Tongue (tissue), 2 donors: ENCODE data around the gene HBS1L. TPM values are rescaled to one million over a fixed set of nuclear protein-coding genes. Genes with fewer than 3 reads are reported as not detected.
A peak's percentile ranks its signal among the peaks of the same experiment; 100 is the strongest.

Experiments used
- DNase-seq: peaks from one replicate; pipeline ENCODE4 v3.0.0-alpha.2; 2015
- total RNA-seq: library from RNA; depleted of rRNA; stranded (reverse); fragments of >200 nt; gene quantifications from one replicate; pipeline ENCODE4 v1.2.3, GENCODE V29; 2014

The HBS1L gene
- total RNA-seq, 1 donor from 2014 or later, result 98.5 TPM

GRCh38 chr6:135036731-135037420 lies 17.7 kb downstream of the HBS1L start:
- DNase-seq, result no peak

- no peak for DNase-seq
These were observed 21.4 kb downstream of the HBS1L start for GRCh38 chr6:135033238-135033637.

GRCh38 chr6:135030532-135031178 lies 24.0 kb downstream of the HBS1L start:
- DNase-seq, result no peak

- no peak for DNase-seq
These were observed 24.6 kb downstream of the HBS1L start for GRCh38 chr6:135030056-135030473.

GRCh38 chr6:135025775-135026174 lies 28.8 kb downstream of the HBS1L start:
- DNase-seq, result no peak

GRCh38 chr6:135025175-135025574 lies 29.4 kb downstream of the HBS1L start:
- no peak for DNase-seq

- no peak for DNase-seq
These were observed 32.4 kb downstream of the HBS1L start for GRCh38 chr6:135022050-135022697.

- no peak for DNase-seq
These were observed 33.1 kb downstream of the HBS1L start for GRCh38 chr6:135021310-135022049.

GRCh38 chr6:135018941-135019340 lies 35.7 kb downstream of the HBS1L start:
- DNase-seq, result no peak

GRCh38 chr6:135018052-135018451 lies 36.6 kb downstream of the HBS1L start:
- no peak for DNase-seq

- DNase-seq, result no peak
These were observed 40.2 kb downstream of the HBS1L start for GRCh38 chr6:135014353-135014832.

GRCh38 chr6:135013211-135013610 lies 41.4 kb downstream of the HBS1L start:
- no peak for DNase-seq

- no peak for DNase-seq
These were observed 41.9 kb downstream of the HBS1L start for GRCh38 chr6:135012764-135013163.

- DNase-seq, result no peak
These were observed 42.3 kb downstream of the HBS1L start for GRCh38 chr6:135012349-135012748.

GRCh38 chr6:135008941-135009290 lies 45.7 kb downstream of the HBS1L start:
- DNase-seq, result no peak

- DNase-seq, result no peak
These were observed 46.3 kb downstream of the HBS1L start for GRCh38 chr6:135008072-135008940.

GRCh38 chr6:135006386-135006914 lies 48.2 kb downstream of the HBS1L start:
- DNase-seq, result no peak

GRCh38 chr6:135004399-135004798 lies 50.2 kb downstream of the HBS1L start:
- no peak for DNase-seq

GRCh38 chr6:135002974-135003703 lies 51.5 kb downstream of the HBS1L start:
- no peak for DNase-seq

- peak; percentile 16 for DNase-seq
These were observed 52.3 kb downstream of the HBS1L start for GRCh38 chr6:135002229-135002844.
